ENCODE data around the gene MTCH1.

- TF ChIP-seq TCF12 (IDR thresholded peaks at IDR 0.05; ENCODE audit: low read depth, low read length) (no peak), RCOR1 (conservative IDR thresholded peaks at IDR 0.05; ENCODE audit: low read depth, low read length) (no peak), ZBTB33 (IDR thresholded peaks at IDR 0.05) (no peak), CTCF (IDR thresholded peaks at IDR 0.05 in 2 of 3, conservative IDR thresholded peaks at IDR 0.05 in 1 of 3; ENCODE audit: control insufficient read depth in 2 of 3, extremely low read depth in 1 of 3, insufficient read depth in 1 of 3, low read depth in 3 of 3, low read length in 3 of 3) (no peak), USF2 (IDR thresholded peaks at IDR 0.05; ENCODE audit: borderline replicate concordance, low read depth, low read length) (no peak), ZNF207 (IDR thresholded peaks at IDR 0.05; ENCODE audit: borderline replicate concordance) (no peak), MYC (IDR thresholded peaks at IDR 0.05; ENCODE audit: insufficient read depth, insufficient read length, insufficient replicate concordance, low read length, severe bottlenecking) (no peak), JUND (IDR thresholded peaks at IDR 0.05; ENCODE audit: low read depth, low read length) (no peak)
Observed at GRCh38 chr6:36969988-36970891, 15.8 kb downstream of the MTCH1 start.
